Nephron (organoid): Measurements from ENCODE around the gene APOBEC3H.

Experiments
- H3K27ac Mint-ChIP-seq, 3 experiments: 2 replicates each; pipeline ENCODE4 v1.8.0; 2020; ENCODE audit warnings: mixed read lengths in 3 of 3, mild to moderate bottlenecking in 2 of 3, moderate library complexity in 1 of 3
- H3K27me3 Mint-ChIP-seq: 2 replicates; pipeline ENCODE4 v1.8.0; 2021; ENCODE audit warnings: low read depth, mild to moderate bottlenecking, moderate library complexity, mixed read lengths
- H3K36me3 Mint-ChIP-seq: 2 replicates; pipeline ENCODE4 v1.8.0; 2020; ENCODE audit warnings: low read depth, mixed read lengths
- H3K4me1 Mint-ChIP-seq: 2 replicates; pipeline ENCODE4 v1.8.0; 2020; ENCODE audit warnings: mixed read lengths
- H3K4me3 Mint-ChIP-seq, 3 experiments: 2 replicates each; pipeline ENCODE4 v1.8.0; 2020; ENCODE audit warnings: mild to moderate bottlenecking in 3 of 3, mixed read lengths in 3 of 3, moderate library complexity in 2 of 3
- H3K9me3 Mint-ChIP-seq: 2 replicates; pipeline ENCODE4 v1.8.0; 2020; ENCODE audit warnings: mixed read lengths
- TF ChIP-seq, protein P1 (sequence below), 3 experiments: fragments of 200-600 bp; sonication (generic); IDR thresholded peaks; one replicate each; pipeline ENCODE4 v1.5.0; 2021; ENCODE audit warnings: antibody characterized with exemption in 3 of 3; ENCODE audit not compliant: unreplicated experiment in 3 of 3

APOBEC3H gene

DNA sequence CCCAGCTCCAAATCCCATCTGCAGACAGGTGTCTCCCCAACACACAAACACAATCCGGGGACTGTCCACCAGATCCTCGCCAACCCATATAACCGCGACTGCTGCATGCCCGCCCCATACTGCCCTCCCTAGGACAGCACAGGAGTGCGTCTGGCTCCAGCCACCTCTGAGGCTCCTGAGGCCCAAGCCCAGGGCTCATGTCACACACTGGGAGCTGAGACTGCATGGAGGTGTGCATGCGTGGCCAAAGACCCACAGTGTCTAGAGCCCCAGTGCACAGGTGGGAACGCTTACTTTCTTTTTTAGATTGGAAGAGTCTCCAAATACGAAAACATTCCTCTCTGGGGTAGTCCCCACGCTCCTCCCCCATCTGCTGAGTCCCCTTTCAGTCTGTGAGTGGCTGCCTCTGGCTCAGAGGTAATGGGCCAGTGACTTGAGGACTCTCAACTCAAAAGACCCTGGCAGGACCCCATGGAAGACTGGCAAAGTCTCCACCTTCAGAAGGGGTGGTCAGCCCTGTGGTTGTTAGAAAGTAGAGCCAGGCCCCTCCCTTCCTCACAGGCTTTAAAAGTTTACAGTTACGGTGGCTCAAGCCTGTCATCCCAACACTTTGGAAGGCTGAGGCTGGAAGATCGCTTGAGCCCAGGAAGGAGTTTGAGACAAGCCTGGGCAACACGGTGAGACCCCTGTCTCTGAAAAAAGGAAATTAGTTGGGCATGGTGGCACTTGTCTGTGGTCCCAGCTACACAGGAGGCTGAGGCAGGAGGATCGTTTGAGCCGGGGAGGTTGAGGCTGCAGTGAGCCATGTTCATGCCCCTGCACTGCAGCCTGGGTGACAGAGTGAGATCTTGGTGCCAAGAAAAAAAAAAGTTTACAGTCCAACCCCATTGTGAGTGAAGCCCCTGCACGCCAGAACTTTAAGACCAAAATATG is 53.1 kb downstream of the APOBEC3H start:
- TF ChIP-seq, protein P1, sequence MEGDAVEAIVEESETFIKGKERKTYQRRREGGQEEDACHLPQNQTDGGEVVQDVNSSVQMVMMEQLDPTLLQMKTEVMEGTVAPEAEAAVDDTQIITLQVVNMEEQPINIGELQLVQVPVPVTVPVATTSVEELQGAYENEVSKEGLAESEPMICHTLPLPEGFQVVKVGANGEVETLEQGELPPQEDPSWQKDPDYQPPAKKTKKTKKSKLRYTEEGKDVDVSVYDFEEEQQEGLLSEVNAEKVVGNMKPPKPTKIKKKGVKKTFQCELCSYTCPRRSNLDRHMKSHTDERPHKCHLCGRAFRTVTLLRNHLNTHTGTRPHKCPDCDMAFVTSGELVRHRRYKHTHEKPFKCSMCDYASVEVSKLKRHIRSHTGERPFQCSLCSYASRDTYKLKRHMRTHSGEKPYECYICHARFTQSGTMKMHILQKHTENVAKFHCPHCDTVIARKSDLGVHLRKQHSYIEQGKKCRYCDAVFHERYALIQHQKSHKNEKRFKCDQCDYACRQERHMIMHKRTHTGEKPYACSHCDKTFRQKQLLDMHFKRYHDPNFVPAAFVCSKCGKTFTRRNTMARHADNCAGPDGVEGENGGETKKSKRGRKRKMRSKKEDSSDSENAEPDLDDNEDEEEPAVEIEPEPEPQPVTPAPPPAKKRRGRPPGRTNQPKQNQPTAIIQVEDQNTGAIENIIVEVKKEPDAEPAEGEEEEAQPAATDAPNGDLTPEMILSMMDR (IDR thresholded peaks at IDR 0.05; ENCODE audit: unreplicated experiment in 3 of 3) = no peak
- Mint-ChIP-seq H3K4me3 (peak overlapping the region; percentile 68 to 85 (median 74)), H3K27ac (peak overlapping the region in 2 of 3 experiments; percentile 50 to 65), H3K36me3 (no peaks in the 10 kb centered on the region), H3K27me3 (peaks cover 36% of the 10 kb centered on the region), H3K4me1 (peaks cover 10% of the 10 kb centered on the region), H3K9me3 (no peaks in the 10 kb centered on the region)

DNA sequence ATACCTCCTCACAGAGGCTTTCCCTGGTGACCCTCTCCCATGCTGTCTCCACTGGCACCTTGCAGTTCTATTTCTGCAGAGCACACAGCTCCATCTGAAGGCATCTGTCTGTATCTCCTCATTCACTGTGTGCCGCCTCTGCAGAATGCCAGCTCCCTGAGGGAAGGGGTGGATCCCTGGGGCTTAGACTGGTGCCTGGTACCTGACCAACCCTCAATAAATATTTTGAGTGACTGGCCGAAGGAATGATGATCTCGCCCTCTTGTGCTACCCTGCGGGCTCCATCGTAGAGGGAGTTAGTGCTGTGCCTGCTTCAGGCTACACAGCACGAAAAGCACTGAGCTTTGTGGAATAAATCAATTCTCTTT is 53.8 kb downstream of the APOBEC3H start:
- Mint-ChIP-seq H3K9me3 (no peaks in the 10 kb centered on the region), H3K36me3 (no peaks in the 10 kb centered on the region), H3K27me3 (peaks cover 43% of the 10 kb centered on the region), H3K4me3 (peak overlapping the region; percentile 68 to 85 (median 74)), H3K4me1 (peaks cover 10% of the 10 kb centered on the region), H3K27ac (peak overlapping the region in 2 of 3 experiments; percentile 50 to 65)
- TF ChIP-seq, protein P1 (IDR thresholded peaks at IDR 0.05; ENCODE audit: unreplicated experiment in 3 of 3) = no peak

DNA sequence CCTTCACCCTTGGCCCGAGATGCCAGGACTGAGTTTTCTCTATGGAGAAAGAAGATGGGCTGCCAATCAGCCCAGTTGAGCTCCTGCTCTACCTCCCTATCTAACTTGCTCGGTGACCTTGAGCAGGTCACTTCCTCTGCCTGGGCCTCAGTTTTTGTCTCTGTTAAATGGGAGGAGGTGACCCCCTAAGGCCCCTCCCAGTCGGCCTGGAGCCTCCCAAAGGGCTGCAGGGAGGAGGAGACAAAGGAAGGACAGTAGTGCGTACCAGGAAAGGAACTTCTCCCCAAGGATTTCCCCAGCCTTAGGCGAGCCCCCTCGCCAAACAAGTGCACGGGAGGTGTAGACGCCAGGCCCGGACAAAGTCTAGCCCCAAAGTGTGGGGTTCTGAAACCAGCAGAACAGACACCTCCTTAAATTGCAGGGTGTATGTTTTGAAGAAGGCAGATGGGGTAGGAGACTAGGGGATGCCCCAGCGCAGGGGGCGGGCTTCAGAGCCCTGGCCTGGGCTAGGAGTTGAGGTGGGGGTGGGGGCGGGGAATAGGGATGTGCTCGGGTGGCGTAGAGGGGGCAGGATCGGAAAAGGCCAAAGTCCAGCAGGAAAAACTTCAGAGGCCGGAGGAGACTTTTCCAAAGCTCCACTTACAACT is 54.4 kb downstream of the APOBEC3H start:
- Mint-ChIP-seq H3K9me3 (no peaks in the 10 kb centered on the region), H3K27me3 (peaks cover 49% of the 10 kb centered on the region), H3K4me3 (peak overlapping the region; percentile 68 to 85 (median 74)), H3K36me3 (no peaks in the 10 kb centered on the region), H3K4me1 (peaks cover 10% of the 10 kb centered on the region), H3K27ac (peak overlapping the region in 2 of 3 experiments; percentile 50 to 65)
- TF ChIP-seq, protein P1 (IDR thresholded peaks at IDR 0.05; ENCODE audit: unreplicated experiment in 3 of 3) = no peak

DNA sequence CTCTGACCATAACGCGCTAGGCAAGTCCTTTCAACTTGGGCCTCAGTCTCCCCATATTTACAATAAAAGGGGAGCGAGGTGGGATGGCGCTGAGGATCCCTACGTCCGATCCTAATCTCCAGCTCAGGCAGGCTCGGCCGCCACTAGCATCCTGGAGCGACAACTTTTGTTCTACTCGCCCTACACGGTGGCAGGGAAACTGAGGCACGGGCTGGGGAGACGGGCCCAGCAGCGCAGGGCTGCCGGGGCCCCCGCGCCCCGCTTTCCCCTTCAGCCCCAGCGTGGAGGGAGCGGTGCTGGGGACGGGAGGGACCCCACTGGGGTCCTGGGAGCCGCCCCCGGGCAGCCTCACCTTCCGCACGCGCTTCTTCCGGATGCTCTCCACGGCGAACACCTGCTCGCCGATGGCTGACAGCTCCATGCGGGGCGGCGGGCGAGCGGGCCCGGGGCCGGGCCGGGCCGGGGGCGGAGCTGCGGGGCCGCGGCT is 55.0 kb downstream of the APOBEC3H start:
- Mint-ChIP-seq H3K36me3 (no peaks in the 10 kb centered on the region), H3K27me3 (peaks cover 55% of the 10 kb centered on the region), H3K4me3 (peak overlapping the region; percentile 68 to 85 (median 74)), H3K27ac (no peak overlapping the region), H3K9me3 (no peaks in the 10 kb centered on the region), H3K4me1 (peaks cover 10% of the 10 kb centered on the region)
- TF ChIP-seq, protein P1 (IDR thresholded peaks at IDR 0.05; ENCODE audit: unreplicated experiment in 3 of 3) = no peak

DNA sequence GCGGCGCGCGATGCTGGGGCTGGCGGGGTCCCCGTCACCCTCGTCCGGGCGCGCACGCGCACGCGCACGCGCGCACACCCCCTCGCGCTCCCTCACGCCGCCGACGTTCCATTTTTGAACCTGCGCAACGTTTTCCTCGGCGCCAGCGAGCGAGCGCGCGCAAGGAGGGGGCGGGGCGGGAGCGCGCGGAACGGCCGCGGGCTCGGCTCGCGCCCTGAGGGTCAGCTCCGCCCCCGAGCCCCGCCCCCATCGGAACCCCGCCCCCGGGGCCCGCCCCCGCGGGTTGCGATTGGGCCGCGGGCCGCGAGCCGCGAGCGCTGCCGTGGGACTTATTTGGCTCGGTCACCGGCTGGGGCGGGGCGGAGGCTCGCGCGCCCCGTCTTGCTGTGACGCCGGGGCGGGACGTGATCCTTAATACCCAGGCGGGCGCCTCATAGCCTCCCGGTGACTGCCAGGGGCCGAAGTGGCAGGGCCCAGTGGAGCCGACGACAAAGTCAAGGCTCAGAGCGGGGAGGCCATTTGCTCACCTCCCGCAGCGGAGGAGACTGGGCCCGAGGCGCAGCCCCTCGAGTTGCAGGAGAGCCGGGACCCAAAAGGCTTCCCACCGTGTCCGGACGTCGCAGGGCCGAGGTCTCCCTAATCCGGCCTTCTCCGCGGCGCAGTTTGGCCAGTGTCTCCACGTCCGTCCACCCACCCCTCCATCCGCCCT is 55.6 kb downstream of the APOBEC3H start, which contains the start of gene CBX7:
CBX7 (minus strand) TSS at position 170 of the 709 bp plus-strand sequence. CDS start 236 bp downstream, outside the sequence.
- Mint-ChIP-seq H3K27me3 (peaks cover 61% of the 10 kb centered on the region), H3K4me1 (peaks cover 10% of the 10 kb centered on the region), H3K27ac (peak within 1 kb of the TSS in 1 of 3 experiments; percentile 88), H3K4me3 (peak within 1 kb of the TSS; percentile 86 to 92 (median 90)), H3K36me3 (no peaks in the 10 kb centered on the region), H3K9me3 (no peaks in the 10 kb centered on the region)
- TF ChIP-seq, protein P1 (IDR thresholded peaks at IDR 0.05; ENCODE audit: unreplicated experiment in 3 of 3) = no peak
